Measurements from ENCODE around the gene HSPA1B. TPM values are rescaled to one million over a fixed set of nuclear protein-coding genes. Genes with fewer than 3 reads are reported as not detected.
"Not testable (repeated sequence)": the region's sequence is repeated elsewhere in the genome, so short reads cannot be mapped to it uniquely, and the experiment has no call there.

HSPA1B gene
- polyA plus RNA-seq, 4 donors, result 16.5 to 130 (median 35.0) TPM

DNA sequence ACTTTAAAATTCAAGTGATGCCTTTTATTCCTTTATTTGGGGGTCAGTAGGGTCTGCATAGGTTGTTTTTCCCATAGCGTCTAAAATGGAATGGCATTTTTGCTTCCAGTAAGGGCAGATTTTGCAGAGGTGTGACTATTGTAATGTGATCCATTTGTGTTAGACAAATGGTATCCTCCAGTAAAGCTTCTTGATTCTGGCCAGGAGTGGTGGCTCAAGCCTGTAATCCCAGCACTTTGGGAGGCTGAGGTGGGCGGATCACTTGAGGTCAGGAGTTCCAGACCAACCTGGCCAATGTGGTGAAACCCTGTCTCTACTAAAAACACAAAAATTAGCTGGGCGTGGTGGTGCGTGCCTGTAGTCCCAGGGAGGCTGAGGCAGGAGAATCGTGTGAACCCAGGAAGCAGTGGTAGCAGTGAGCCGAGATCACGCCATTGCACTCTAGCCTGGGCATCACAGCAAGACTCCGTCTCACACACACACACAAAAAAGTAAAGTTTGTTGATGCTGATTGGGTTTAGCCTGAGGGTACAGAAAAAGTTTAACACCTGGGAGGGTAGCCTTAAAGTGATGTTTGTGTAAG lies 9.5 kb upstream of the HSPA1B start:
- not testable (repeated sequence) for H3K27me3 ChIP-seq (ENCODE audit: control insufficient read depth in 3 of 3, insufficient read depth in 3 of 3, low read length in 3 of 3); H3K36me3 ChIP-seq (ENCODE audit: control insufficient read depth in 3 of 3, insufficient read depth in 2 of 3, low read depth in 1 of 3, low read length in 3 of 3); FAIRE-seq; H3K9me3 ChIP-seq (ENCODE audit: control insufficient read depth in 2 of 2, insufficient read depth in 1 of 2, low read depth in 1 of 2, low read length in 1 of 2); DNase-seq
- peak overlapping the region in 1 of 3 donors; percentile 43 for H3K27ac ChIP-seq (ENCODE audit: low read depth in 1 of 3, low read length in 2 of 3)
- 66 to 70% (median 69%) methylated on average over 8 of the region's 8 CpGs for WGBS, 3 donors
- peaks cover 2 to 49% (median 16%) of the 10 kb centered on the region in 3 donors for H3K4me1 ChIP-seq (ENCODE audit: control insufficient read depth in 3 of 3, insufficient read depth in 2 of 3, low read depth in 1 of 3, low read length in 2 of 3)
- H3K4me3 ChIP-seq (ENCODE audit: low read depth in 1 of 3, low read length in 3 of 3), result peak overlapping the region in 1 of 3 donors; percentile 34

DNA sequence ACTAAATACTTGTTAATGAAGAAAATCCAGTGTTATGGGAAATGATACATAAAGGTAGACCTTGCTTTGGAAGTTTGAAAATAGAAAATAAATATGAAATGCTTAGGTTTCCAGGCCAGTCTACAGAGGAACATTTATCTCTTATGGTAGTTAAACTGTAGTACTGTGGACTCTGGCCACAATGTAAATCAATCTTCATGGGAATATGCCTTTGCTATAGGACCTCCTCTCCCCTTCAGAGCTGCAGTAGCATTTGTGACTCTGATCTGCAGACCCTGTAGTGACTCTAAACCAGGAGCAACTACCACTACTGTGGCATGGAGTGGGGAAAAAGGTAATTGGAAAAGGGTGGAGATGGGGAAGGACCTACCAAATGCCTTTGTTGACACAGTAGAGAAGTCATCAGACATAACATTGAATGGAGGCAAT lies 7.7 kb upstream of the HSPA1B start:
- DNase-seq (peak; percentile 65 to 66), FAIRE-seq (no peak)
- peaks cover 0 to 4% (median 0%) of the 10 kb centered on the region in 3 donors for H3K36me3 ChIP-seq (ENCODE audit: control insufficient read depth in 3 of 3, insufficient read depth in 2 of 3, low read depth in 1 of 3, low read length in 3 of 3)
- no peaks in the 10 kb centered on the region for H3K9me3 ChIP-seq (ENCODE audit: control insufficient read depth in 2 of 2, insufficient read depth in 1 of 2, low read depth in 1 of 2, low read length in 1 of 2)
- H3K27me3 ChIP-seq (ENCODE audit: control insufficient read depth in 3 of 3, insufficient read depth in 3 of 3, low read length in 3 of 3), result no peaks in the 10 kb centered on the region
- H3K27ac ChIP-seq (ENCODE audit: low read depth in 1 of 3, low read length in 2 of 3), result peak overlapping the region in 2 of 3 donors; percentile 15 to 80
- H3K4me3 ChIP-seq (ENCODE audit: low read depth in 1 of 3, low read length in 3 of 3), result no peak overlapping the region
- peaks cover 0 to 41% (median 13%) of the 10 kb centered on the region in 3 donors for H3K4me1 ChIP-seq (ENCODE audit: control insufficient read depth in 3 of 3, insufficient read depth in 2 of 3, low read depth in 1 of 3, low read length in 2 of 3)

- WGBS, 3 donors, result 79 to 91% (median 83%) methylated on average over 8 to 10 of the region's 10 CpGs
- H3K4me3 ChIP-seq (ENCODE audit: low read depth in 1 of 3, low read length in 3 of 3); FAIRE-seq; H3K36me3 ChIP-seq (ENCODE audit: control insufficient read depth in 3 of 3, insufficient read depth in 2 of 3, low read depth in 1 of 3, low read length in 3 of 3); H3K27me3 ChIP-seq (ENCODE audit: control insufficient read depth in 3 of 3, insufficient read depth in 3 of 3, low read length in 3 of 3); H3K9me3 ChIP-seq (ENCODE audit: control insufficient read depth in 2 of 2, insufficient read depth in 1 of 2, low read depth in 1 of 2, low read length in 1 of 2); DNase-seq: not testable (repeated sequence)
- H3K4me1 ChIP-seq (ENCODE audit: control insufficient read depth in 3 of 3, insufficient read depth in 2 of 3, low read depth in 1 of 3, low read length in 2 of 3), result peaks cover 0 to 41% (median 13%) of the 10 kb centered on the region in 3 donors
- H3K27ac ChIP-seq (ENCODE audit: low read depth in 1 of 3, low read length in 2 of 3), result peak overlapping the region in 1 of 3 donors; percentile 80
Observed at GRCh38 chr6:31820399-31820798, 7.1 kb upstream of the HSPA1B start.

DNA sequence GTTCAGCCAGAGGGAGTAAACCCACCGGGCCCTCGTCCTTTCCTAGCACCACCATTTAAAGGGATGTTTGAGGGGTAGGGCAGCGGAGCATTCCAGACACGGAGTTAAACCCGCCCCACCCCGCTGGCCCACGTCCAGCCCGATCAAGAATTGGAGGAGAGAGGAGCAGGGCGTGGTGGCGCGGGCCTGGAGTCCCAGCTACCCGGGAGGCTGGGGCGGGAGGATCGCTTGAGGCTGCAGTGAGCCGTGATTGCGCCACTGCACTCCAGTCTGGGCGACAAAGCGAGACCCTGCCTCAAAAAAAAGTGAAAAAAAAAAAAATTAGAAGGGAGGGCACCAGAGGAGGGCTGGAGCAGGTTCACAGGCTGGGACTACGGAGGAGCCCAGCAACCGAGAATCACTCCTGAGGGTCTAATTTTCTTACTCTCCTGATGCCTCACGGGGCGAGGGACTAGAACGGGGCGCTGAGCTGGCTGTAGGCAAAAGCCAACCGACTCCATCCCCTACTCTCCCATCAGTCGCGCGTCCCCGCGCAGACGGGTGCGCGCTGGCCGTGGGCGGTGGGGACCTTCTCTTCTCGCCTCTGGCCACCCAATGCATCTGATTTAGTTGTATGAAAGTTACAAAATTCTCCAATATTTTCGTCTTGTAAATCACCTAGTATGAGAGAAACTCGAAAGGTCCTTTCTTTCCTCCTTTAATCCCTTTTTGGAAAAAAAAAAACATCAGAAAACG lies 6.1 kb upstream of the HSPA1B start:
- peaks cover 0 to 49% (median 13%) of the 10 kb centered on the region in 3 donors for H3K4me1 ChIP-seq (ENCODE audit: control insufficient read depth in 3 of 3, insufficient read depth in 2 of 3, low read depth in 1 of 3, low read length in 2 of 3)
- H3K27ac ChIP-seq (ENCODE audit: low read depth in 1 of 3, low read length in 2 of 3), result peak overlapping the region; percentile 77 to 95 (median 80)
- 2 to 6% (median 4%) methylated on average over 39 of the region's 39 CpGs for WGBS, 3 donors
- no peaks in the 10 kb centered on the region for H3K27me3 ChIP-seq (ENCODE audit: control insufficient read depth in 3 of 3, insufficient read depth in 3 of 3, low read length in 3 of 3)
- DNase-seq, result peak in 1 of 2 donors; percentile 83
- H3K36me3 ChIP-seq (ENCODE audit: control insufficient read depth in 3 of 3, insufficient read depth in 2 of 3, low read depth in 1 of 3, low read length in 3 of 3), result peaks cover 0 to 4% (median 0%) of the 10 kb centered on the region in 3 donors
- FAIRE-seq, result no peak
- no peaks in the 10 kb centered on the region for H3K9me3 ChIP-seq (ENCODE audit: control insufficient read depth in 2 of 2, insufficient read depth in 1 of 2, low read depth in 1 of 2, low read length in 1 of 2)
- H3K4me3 ChIP-seq (ENCODE audit: low read depth in 1 of 3, low read length in 3 of 3), result peak overlapping the region; percentile 12 to 77 (median 56)

DNA sequence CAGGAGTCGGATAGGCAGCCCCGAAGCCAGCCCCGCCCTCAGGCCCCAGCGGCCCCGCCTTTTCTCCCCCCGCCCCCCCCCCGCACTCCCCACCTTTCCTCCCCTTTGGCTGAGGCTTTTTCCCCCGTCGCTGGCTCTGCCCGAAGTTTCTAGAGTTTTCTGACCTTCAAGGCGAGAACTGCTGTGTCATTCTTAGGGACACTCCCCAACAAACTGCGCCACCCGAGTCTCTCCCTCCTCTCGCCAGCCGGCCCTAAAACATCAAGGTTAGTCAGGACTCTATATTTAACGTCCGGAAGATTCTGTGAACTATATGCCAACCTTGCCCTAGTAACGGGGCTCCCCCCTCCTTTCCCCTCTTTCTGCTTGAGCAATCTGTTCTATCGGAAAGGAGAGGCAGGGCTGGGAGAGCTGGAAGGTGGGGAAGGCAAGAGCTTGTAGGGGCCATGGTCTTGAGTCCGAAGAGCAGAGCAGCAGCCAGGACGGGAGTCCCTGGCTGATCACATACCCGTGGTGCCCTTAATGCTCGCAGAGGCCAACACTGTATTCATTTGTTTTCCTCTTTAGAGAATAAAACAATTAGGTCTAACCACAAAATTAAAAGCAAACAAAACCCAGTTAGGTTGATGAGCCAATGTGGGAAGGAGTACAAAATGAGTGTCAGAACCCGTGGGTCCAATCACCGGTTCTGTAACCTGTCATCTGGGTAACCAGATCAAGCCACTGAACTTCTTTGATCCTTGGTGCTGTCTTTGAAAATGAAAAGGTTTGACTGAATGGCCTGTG lies 5.3 kb upstream of the HSPA1B start:
- Histone ChIP-seq H3K27me3 (ENCODE audit: control insufficient read depth in 3 of 3, insufficient read depth in 3 of 3, low read length in 3 of 3) (no peaks in the 10 kb centered on the region), H3K4me3 (ENCODE audit: low read depth in 1 of 3, low read length in 3 of 3) (peak overlapping the region; percentile 12 to 77 (median 56)), H3K9me3 (ENCODE audit: control insufficient read depth in 2 of 2, insufficient read depth in 1 of 2, low read depth in 1 of 2, low read length in 1 of 2) (no peaks in the 10 kb centered on the region), H3K36me3 (ENCODE audit: control insufficient read depth in 3 of 3, insufficient read depth in 2 of 3, low read depth in 1 of 3, low read length in 3 of 3) (peaks cover 0 to 4% (median 0%) of the 10 kb centered on the region in 3 donors), H3K4me1 (ENCODE audit: control insufficient read depth in 3 of 3, insufficient read depth in 2 of 3, low read depth in 1 of 3, low read length in 2 of 3) (peaks cover 0 to 53% (median 13%) of the 10 kb centered on the region in 3 donors), H3K27ac (ENCODE audit: low read depth in 1 of 3, low read length in 2 of 3) (peak overlapping the region; percentile 80 to 98 (median 95))
- no peak for FAIRE-seq
- 0 to 1% (median 1%) methylated on average over 22 to 25 of the region's 25 CpGs for WGBS, 3 donors
- peak; percentile 75 to 91 for DNase-seq

DNA sequence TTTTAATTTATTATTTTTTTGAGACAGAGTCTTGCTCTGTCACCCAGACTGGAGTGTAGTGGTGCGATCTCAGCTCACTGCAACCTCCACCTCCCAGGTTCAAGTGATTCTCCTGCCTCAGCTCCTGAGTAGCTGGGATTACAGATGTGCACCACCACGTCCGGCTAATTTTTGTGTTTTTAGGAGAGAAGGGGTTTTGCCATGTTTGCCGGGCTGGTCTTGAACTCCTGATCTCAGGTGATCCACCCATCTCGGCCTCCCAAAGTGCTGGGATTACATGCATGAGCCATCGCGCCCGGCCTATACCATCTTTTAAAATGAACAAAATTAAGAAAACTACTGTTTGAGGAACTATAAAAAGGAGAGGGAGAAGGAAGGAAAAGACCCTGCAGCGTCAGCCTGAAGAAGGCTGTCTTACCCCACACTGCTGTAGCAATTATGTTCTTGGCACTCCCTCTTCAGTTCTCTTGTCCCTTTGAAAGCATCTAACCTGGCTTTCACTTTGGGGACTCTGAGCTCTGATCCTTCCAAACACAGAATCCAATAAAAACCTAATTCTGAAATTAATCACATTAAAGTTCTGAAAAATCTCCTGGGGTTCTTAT lies 3.8 kb upstream of the HSPA1B start:
- H3K4me1 ChIP-seq (ENCODE audit: control insufficient read depth in 3 of 3, insufficient read depth in 2 of 3, low read depth in 1 of 3, low read length in 2 of 3), result peaks cover 0 to 41% (median 12%) of the 10 kb centered on the region in 3 donors
- H3K9me3 ChIP-seq (ENCODE audit: control insufficient read depth in 2 of 2, insufficient read depth in 1 of 2, low read depth in 1 of 2, low read length in 1 of 2); H3K4me3 ChIP-seq (ENCODE audit: low read depth in 1 of 3, low read length in 3 of 3); FAIRE-seq; H3K36me3 ChIP-seq (ENCODE audit: control insufficient read depth in 3 of 3, insufficient read depth in 2 of 3, low read depth in 1 of 3, low read length in 3 of 3); H3K27me3 ChIP-seq (ENCODE audit: control insufficient read depth in 3 of 3, insufficient read depth in 3 of 3, low read length in 3 of 3); DNase-seq; H3K27ac ChIP-seq (ENCODE audit: low read depth in 1 of 3, low read length in 2 of 3): not testable (repeated sequence)
- 87 to 90% (median 87%) methylated on average over 9 of the region's 9 CpGs for WGBS, 3 donors

DNA sequence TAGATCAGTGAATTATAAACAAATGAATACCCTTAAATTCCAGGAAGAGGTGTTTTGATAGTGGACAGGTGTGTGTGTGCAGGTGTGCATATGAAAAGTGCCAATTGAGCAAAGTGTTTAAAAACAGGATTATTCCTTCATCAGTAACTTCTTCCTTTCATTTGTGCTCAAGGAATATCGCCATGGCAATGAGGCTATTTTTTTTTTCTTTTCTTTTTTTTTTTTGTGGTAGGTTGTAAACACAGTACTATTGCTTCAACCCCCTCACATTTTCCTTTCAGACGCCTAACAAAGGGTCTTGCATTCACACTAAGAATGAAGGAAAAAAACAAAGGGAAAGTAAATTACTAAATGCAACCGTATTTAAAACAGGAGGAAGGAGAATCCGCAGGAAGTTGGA lies 2.0 kb upstream of the HSPA1B start:
- peaks cover 0 to 29% (median 10%) of the 10 kb centered on the region in 3 donors for H3K4me1 ChIP-seq (ENCODE audit: control insufficient read depth in 3 of 3, insufficient read depth in 2 of 3, low read depth in 1 of 3, low read length in 2 of 3)
- WGBS, 3 donors, result 16 to 61% (median 36%) methylated on average over 4 of the region's 4 CpGs
- H3K9me3 ChIP-seq (ENCODE audit: control insufficient read depth in 2 of 2, insufficient read depth in 1 of 2, low read depth in 1 of 2, low read length in 1 of 2), result no peaks in the 10 kb centered on the region
- no peaks in the 10 kb centered on the region for H3K36me3 ChIP-seq (ENCODE audit: control insufficient read depth in 3 of 3, insufficient read depth in 2 of 3, low read depth in 1 of 3, low read length in 3 of 3)
- no peaks in the 10 kb centered on the region for H3K27me3 ChIP-seq (ENCODE audit: control insufficient read depth in 3 of 3, insufficient read depth in 3 of 3, low read length in 3 of 3)
- DNase-seq, result no peak
- H3K27ac ChIP-seq (ENCODE audit: low read depth in 1 of 3, low read length in 2 of 3), result peak overlapping the region; percentile 95 to 100 (median 96)
- H3K4me3 ChIP-seq (ENCODE audit: low read depth in 1 of 3, low read length in 3 of 3), result no peak overlapping the region
- no peak for FAIRE-seq

DNA sequence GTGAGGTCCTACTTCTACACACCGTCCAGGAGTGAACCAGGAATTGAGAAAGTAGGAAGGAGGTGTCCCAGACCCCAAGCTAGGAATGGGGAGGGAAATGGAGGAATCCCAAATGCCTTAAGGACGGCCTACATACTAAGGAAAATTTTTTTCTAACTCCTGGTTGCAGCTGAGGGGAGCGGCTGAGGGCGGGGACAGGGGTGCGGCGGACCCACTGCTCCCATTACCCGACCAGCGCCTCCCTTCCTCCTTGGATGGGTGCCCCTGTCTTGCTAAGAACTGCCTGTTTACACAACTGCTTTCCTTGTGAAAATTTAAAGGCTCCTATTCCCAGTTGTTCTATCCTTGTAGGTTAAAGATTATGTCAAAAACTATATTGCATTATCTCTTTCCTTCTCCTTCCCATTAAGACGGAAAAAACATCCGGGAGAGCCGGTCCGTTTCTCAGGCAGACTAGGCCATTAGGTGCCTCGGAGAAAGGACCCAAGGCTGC lies 699 bp upstream of the HSPA1B start:
- Histone ChIP-seq H3K27me3 (ENCODE audit: control insufficient read depth in 3 of 3, insufficient read depth in 3 of 3, low read length in 3 of 3) (no peaks in the 10 kb centered on the region), H3K9me3 (ENCODE audit: control insufficient read depth in 2 of 2, insufficient read depth in 1 of 2, low read depth in 1 of 2, low read length in 1 of 2) (no peaks in the 10 kb centered on the region), H3K4me3 (ENCODE audit: low read depth in 1 of 3, low read length in 3 of 3) (peak overlapping the region in 2 of 3 donors; percentile 44 to 77), H3K4me1 (ENCODE audit: control insufficient read depth in 3 of 3, insufficient read depth in 2 of 3, low read depth in 1 of 3, low read length in 2 of 3) (peaks cover 0 to 24% (median 4%) of the 10 kb centered on the region in 3 donors), H3K36me3 (ENCODE audit: control insufficient read depth in 3 of 3, insufficient read depth in 2 of 3, low read depth in 1 of 3, low read length in 3 of 3) (peaks cover 0 to 4% (median 0%) of the 10 kb centered on the region in 3 donors), H3K27ac (ENCODE audit: low read depth in 1 of 3, low read length in 2 of 3) (peak overlapping the region; percentile 95 to 100 (median 96))
- DNase-seq (peak in 1 of 2 donors; percentile 92), FAIRE-seq (no peak)
- 1% methylated on average over 12 to 13 of the region's 13 CpGs for WGBS, 3 donors
